GM06990 (cell line): Measurements from ENCODE around the gene A4GNT.

ENCODE experiments used
- DNase-seq: peaks from one replicate; pipeline ENCODE4 v3.0.0-alpha.2; 2011; ENCODE audit not compliant: insufficient read length; ENCODE audit errors: extremely low read depth
- H3K27me3 ChIP-seq: replicated peaks from 2 replicates; pipeline ENCODE4 v1.6.0; 2011; ENCODE audit warnings: low read length; ENCODE audit not compliant: control insufficient read depth, insufficient read depth
- H3K36me3 ChIP-seq: 2 replicates; pipeline ENCODE4 v1.5.1; 2011; ENCODE audit warnings: low read length; ENCODE audit not compliant: control insufficient read depth, insufficient read depth
- H3K4me3 ChIP-seq: replicated peaks from 2 replicates; pipeline ENCODE4 v1.5.1; 2011; ENCODE audit warnings: low read depth, mild to moderate bottlenecking, control low read depth, low read length
- CTCF ChIP-seq: IDR thresholded peaks from 2 replicates; pipeline ENCODE4 v1.5.1; 2011; ENCODE audit warnings: low read length, control low read depth, mild to moderate bottlenecking, inconsistent platforms; ENCODE audit not compliant: insufficient read depth, poor library complexity, severe bottlenecking

Gene A4GNT

GRCh38 chr3:138127636-138128365, 4.4 kb downstream of the A4GNT start:
- Histone ChIP-seq H3K36me3 (no peaks in the 10 kb centered on the region), H3K27me3 (peaks cover 1% of the 10 kb centered on the region; the same call in 1 of the 2 replicates), H3K4me3 (no peak overlapping the region)
- no peak for DNase-seq
- no peak for TF ChIP-seq CTCF

- no peaks in the 10 kb centered on the region for H3K36me3 ChIP-seq
- no peaks in the 10 kb centered on the region; the same call in 1 of the 2 replicates for H3K27me3 ChIP-seq
- DNase-seq, result no peak
- no peak for TF ChIP-seq CTCF
- H3K4me3 ChIP-seq, result no peak overlapping the region
These were observed 6.5 kb downstream of the A4GNT start for GRCh38 chr3:138125548-138126221.

GRCh38 chr3:138124706-138125355, 7.4 kb downstream of the A4GNT start:
- DNase-seq, result no peak
- no peaks in the 10 kb centered on the region for H3K27me3 ChIP-seq
- H3K36me3 ChIP-seq, result no peaks in the 10 kb centered on the region
- H3K4me3 ChIP-seq, result no peak overlapping the region
- TF ChIP-seq CTCF, result no peak

- Histone ChIP-seq H3K27me3 (no peaks in the 10 kb centered on the region), H3K4me3 (no peak overlapping the region), H3K36me3 (no peaks in the 10 kb centered on the region)
- DNase-seq, result no peak
- TF ChIP-seq CTCF, result no peak
These were observed 8.0 kb downstream of the A4GNT start for GRCh38 chr3:138124188-138124587.

- no peak for TF ChIP-seq CTCF
- Histone ChIP-seq H3K4me3 (no peak overlapping the region), H3K27me3 (no peaks in the 10 kb centered on the region), H3K36me3 (no peaks in the 10 kb centered on the region)
- no peak for DNase-seq
These were observed 12.8 kb downstream of the A4GNT start for GRCh38 chr3:138119423-138119766.
